Measurements from ENCODE around the gene FNBP1L.
"Not testable (repeated sequence)": the region's sequence is repeated elsewhere in the genome, so short reads cannot be mapped to it uniquely, and the experiment has no call there.

The FNBP1L gene

GRCh38 chr1:93581917-93582850, 134.3 kb downstream of the FNBP1L start:
- H3K4me3 ChIP-seq (ENCODE audit: low read depth, low read length): no peak overlapping the region
- no peak for DNase-seq (ENCODE audit: low read depth)

GRCh38 chr1:93584261-93585003, 136.5 kb downstream of the FNBP1L start:
- peak; percentile 82 for DNase-seq (ENCODE audit: low read depth)
- no peak overlapping the region for H3K4me3 ChIP-seq (ENCODE audit: low read depth, low read length)

GRCh38 chr1:93585059-93585966, 137.4 kb downstream of the FNBP1L start:
- DNase-seq (ENCODE audit: low read depth): no peak
- H3K4me3 ChIP-seq (ENCODE audit: low read depth, low read length): no peak overlapping the region

- no peak overlapping the region for H3K4me3 ChIP-seq (ENCODE audit: low read depth, low read length)
- no peak for DNase-seq (ENCODE audit: low read depth)
Measured at GRCh38 chr1:93587354-93587753, 139.4 kb downstream of the FNBP1L start.

- no peak for DNase-seq (ENCODE audit: low read depth)
- no peak overlapping the region for H3K4me3 ChIP-seq (ENCODE audit: low read depth, low read length)
Measured at GRCh38 chr1:93588206-93588605, 140.3 kb downstream of the FNBP1L start.

GRCh38 chr1:93588955-93589354, 141.0 kb downstream of the FNBP1L start:
- DNase-seq (ENCODE audit: low read depth): no peak
- no peak overlapping the region for H3K4me3 ChIP-seq (ENCODE audit: low read depth, low read length)

- DNase-seq (ENCODE audit: low read depth); H3K4me3 ChIP-seq (ENCODE audit: low read depth, low read length): not testable (repeated sequence)
Measured at GRCh38 chr1:93591291-93591675, 143.4 kb downstream of the FNBP1L start.

- no peak overlapping the region for H3K4me3 ChIP-seq (ENCODE audit: low read depth, low read length)
Measured at GRCh38 chr1:93591676-93592550, 144.0 kb downstream of the FNBP1L start.

GRCh38 chr1:93592551-93592949, 144.6 kb downstream of the FNBP1L start:
- H3K4me3 ChIP-seq (ENCODE audit: low read depth, low read length): no peak overlapping the region
- no peak for DNase-seq (ENCODE audit: low read depth)

More at GRCh38 chr1:93591676-93592550, 144.0 kb downstream of the FNBP1L start:
- DNase-seq (ENCODE audit: low read depth): no peak

GRCh38 chr1:93593854-93594602, 146.1 kb downstream of the FNBP1L start:
- DNase-seq (ENCODE audit: low read depth): no peak
- no peak overlapping the region for H3K4me3 ChIP-seq (ENCODE audit: low read depth, low read length)

GRCh38 chr1:93594603-93594880, 146.6 kb downstream of the FNBP1L start:
- no peak for DNase-seq (ENCODE audit: low read depth)
- H3K4me3 ChIP-seq (ENCODE audit: low read depth, low read length): no peak overlapping the region

GRCh38 chr1:93595266-93595665, 147.3 kb downstream of the FNBP1L start:
- DNase-seq (ENCODE audit: low read depth): no peak
- no peak overlapping the region for H3K4me3 ChIP-seq (ENCODE audit: low read depth, low read length)

GRCh38 chr1:93595743-93596142, 147.8 kb downstream of the FNBP1L start:
- no peak for DNase-seq (ENCODE audit: low read depth)

GRCh38 chr1:93596329-93597089, 148.6 kb downstream of the FNBP1L start:
- DNase-seq (ENCODE audit: low read depth): no peak
- H3K4me3 ChIP-seq (ENCODE audit: low read depth, low read length): no peak overlapping the region

More at GRCh38 chr1:93595743-93596142, 147.8 kb downstream of the FNBP1L start:
- no peak overlapping the region for H3K4me3 ChIP-seq (ENCODE audit: low read depth, low read length)

- no peak for DNase-seq (ENCODE audit: low read depth)
- no peak overlapping the region for H3K4me3 ChIP-seq (ENCODE audit: low read depth, low read length)
Measured at GRCh38 chr1:93597709-93598108, 149.8 kb downstream of the FNBP1L start.

- H3K4me3 ChIP-seq (ENCODE audit: low read depth, low read length): no peak overlapping the region
- no peak for DNase-seq (ENCODE audit: low read depth)
Measured at GRCh38 chr1:93598396-93598795, 150.5 kb downstream of the FNBP1L start.

GRCh38 chr1:93598861-93599439, 151.0 kb downstream of the FNBP1L start:
- no peak overlapping the region for H3K4me3 ChIP-seq (ENCODE audit: low read depth, low read length)
- no peak for DNase-seq (ENCODE audit: low read depth)

Measured in skeletal muscle cell (primary cell).